NCI-H446 (cell line): ENCODE data around the gene ENPP6.
"Not testable (repeated sequence)": the region's sequence is repeated elsewhere in the genome, so short reads cannot be mapped to it uniquely, and the experiment has no call there.

ENCODE experiments used
- DNase-seq, 2 experiments: peaks; one replicate each; lab custom pipeline; 2025; lab: John Stamatoyannopoulos, UW

The ENPP6 gene

GRCh38 chr4:184059099-184059498, 158.6 kb downstream of the ENPP6 start:
- no peak for DNase-seq

- DNase-seq, result no peak
Measured at GRCh38 chr4:184058026-184058425, 159.6 kb downstream of the ENPP6 start.

DNA sequence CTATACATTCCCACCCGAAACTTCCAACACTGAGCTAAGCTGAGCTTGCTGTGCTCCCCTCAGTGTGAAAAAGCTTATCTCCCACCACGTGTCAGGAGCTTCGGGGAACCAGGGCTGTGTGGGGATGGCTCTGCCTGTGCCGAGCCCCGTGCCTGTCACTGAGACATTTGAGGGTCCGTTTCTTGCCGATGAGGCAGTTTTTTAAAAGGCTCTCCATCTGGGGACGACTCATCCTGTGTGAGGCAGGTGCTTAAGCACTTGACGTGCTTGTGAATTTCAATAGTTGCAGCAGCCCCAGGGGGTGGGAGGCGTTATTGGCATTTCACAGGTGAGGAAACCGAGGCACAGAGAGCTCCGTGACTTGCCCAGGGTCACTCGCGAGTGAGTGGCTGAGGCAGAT, 160.8 kb downstream of the ENPP6 start:
- DNase-seq, result no peak

GRCh38 chr4:184053434-184053833, 164.2 kb downstream of the ENPP6 start:
- no peak for DNase-seq

DNA sequence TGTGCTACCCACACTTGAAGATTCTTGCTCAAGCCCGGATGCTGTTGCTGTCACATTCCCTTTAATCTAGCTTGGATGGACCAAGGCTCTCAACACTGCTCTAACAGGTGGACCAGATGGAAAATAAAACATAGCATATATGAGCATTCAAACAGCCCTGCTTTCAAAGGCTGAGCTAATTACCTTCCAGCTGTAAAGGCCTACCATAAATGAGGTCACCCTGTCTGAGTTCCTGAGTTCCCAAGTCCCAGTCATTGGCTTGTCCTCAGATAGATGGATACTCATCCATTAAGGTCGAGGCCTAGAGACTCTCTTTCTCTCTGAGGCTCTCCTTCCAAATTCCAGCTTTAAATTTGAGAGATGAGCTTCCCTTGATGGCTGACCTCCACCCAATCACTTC, 165.1 kb downstream of the ENPP6 start:
- no peak for DNase-seq

DNA sequence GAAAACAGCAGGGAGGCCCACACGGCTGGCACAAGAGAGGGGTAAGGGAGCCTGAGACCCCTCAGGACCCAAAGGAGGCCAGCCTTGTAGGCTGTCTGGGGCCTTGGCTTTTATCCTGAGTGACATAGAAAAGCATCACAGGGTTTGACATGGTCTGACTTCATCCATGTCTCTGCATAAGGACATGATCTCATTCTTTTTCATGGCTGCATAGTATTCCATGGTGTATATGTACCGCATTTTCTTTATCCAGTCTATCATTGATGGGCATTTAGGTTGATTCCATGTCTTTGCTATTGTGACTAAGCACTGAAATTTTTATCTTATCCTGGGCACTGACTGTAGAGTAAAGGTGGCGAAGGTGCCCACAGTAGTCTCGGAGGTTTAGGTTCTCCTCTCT, 166.4 kb downstream of the ENPP6 start:
- not testable (repeated sequence) for DNase-seq

DNA sequence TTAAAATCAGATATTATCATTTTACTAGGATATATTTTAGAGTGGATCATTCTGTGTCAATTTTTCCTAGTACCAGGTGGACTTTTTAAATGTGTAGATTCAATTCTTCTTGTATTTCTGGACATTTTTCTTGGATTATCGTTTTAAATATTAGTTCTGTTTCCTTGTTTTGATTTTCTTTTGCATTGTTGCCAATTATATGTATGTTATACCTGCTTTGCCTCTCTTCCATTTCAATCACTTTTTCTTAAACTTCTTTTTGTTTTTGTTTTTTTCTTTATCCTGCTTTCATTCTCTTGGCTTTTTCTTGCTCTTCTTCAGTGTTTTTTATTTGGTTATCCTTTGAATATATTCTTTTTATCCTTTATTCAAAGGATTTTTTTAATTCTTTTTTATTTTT, 171.5 kb downstream of the ENPP6 start:
- no peak for DNase-seq

DNA sequence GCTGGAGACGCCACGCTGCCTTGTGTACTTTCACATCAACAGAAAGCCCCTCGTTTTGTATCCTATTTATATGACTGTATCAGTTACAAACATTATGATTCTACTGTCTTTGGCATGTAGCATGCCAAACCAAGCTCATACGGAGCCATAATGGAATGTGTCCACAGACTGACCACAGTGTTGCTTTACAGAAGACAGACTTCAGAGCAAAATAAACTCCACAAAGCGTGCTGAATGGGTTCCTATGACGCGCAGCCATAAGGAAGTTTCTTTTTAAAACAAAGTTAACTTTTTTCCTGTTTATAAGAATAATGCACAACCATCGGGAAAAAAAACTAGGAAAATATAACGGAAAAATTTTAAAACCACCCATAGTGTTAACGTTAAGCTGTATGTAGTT, 176.5 kb downstream of the ENPP6 start:
- no peak for DNase-seq

GRCh38 chr4:184039963-184040383, 177.7 kb downstream of the ENPP6 start:
- no peak for DNase-seq
